K562 (cell line): ENCODE data around the gene INSL3. TPM values are rescaled to one million over a fixed set of nuclear protein-coding genes. Genes with fewer than 3 reads are reported as not detected.

ENCODE experiments used
- ATAC-seq: fragments of 200-7000 bp; cut with Tn5 transposase; 3 replicates; pipeline ENCODE4 v1.9.1; 2020; ENCODE audit warnings: moderate library complexity
- BruUV-seq: library from RNA; stranded (reverse); fragments of 400-500 nt; replicated peaks from 2 replicates; lab custom pipeline; 2021; lab: Mats Ljungman, UMichigan
- CTCF ChIA-PET: fragments of 300-600 bp; formaldehyde crosslinking; extraction: SDS; loops from one replicate; lab custom pipeline; 2021; ENCODE audit warnings: low intra/inter-chr PET ratio; lab: Yijun Ruan, JAX
- POLR2A ChIA-PET: fragments of 300-600, 350-650 bp; sonication (Branson Sonifier 250); formaldehyde crosslinking; extraction: SDS; loops from one replicate; lab custom pipeline; 2021; ENCODE audit warnings: antibody characterized with exemption, inconsistent platforms; lab: Yijun Ruan, JAX
- DNase-seq, 4 experiments: peaks; one replicate each; pipeline versions ENCODE4 v3.0.0 to v3.0.0-alpha.2; 2011 to 2018; ENCODE audit warnings: low spot score in 3 of 4, mixed read lengths in 3 of 4; ENCODE audit errors: extremely low read depth in 1 of 4
- FAIRE-seq: peaks from 2 replicates; lab custom pipeline; 2011; peaks lifted over from hg19 to GRCh38; lab: Jason Lieb, UNC
- H2AFZ ChIP-seq: 2 replicates; pipeline ENCODE4 v1.6.0; 2011; ENCODE audit warnings: low read depth, low read length, control low read depth, inconsistent platforms
- H3K27ac ChIP-seq: fragments of 200-600 bp; 3 replicates; pipeline ENCODE4 v1.8.0; 2011; ENCODE audit warnings: low read depth, mild to moderate bottlenecking, control low read depth, inconsistent platforms, low read length, moderate library complexity, mixed read lengths; ENCODE audit errors: extremely low read depth
- H3K27me3 ChIP-seq, 2 experiments: fragments of 300-600 bp in 1 of 2; 2 replicates in 1 of 2; 3 replicates in 1 of 2; pipeline versions ENCODE4 v1.6.0 to v1.8.0; 2011; ENCODE audit warnings: inconsistent platforms in 2 of 2, low read length in 2 of 2, mild to moderate bottlenecking in 1 of 2, mixed read lengths in 1 of 2, moderate library complexity in 1 of 2; ENCODE audit not compliant: control insufficient read depth in 2 of 2, insufficient read depth in 2 of 2
- H3K36me3 ChIP-seq: fragments of 300-600 bp; 3 replicates; pipeline ENCODE4 v1.8.0; 2011; ENCODE audit warnings: mild to moderate bottlenecking, low read length, inconsistent platforms; ENCODE audit not compliant: control insufficient read depth, insufficient read depth
- H3K4me1 ChIP-seq, 2 experiments: fragments of 200-600 bp in 1 of 2; replicated peaks in 1 of 2; 2 replicates in 1 of 2; 3 replicates in 1 of 2; pipeline versions ENCODE4 v1.5.1 to v1.8.0; 2011; ENCODE audit warnings: inconsistent platforms in 2 of 2, low read length in 2 of 2, mild to moderate bottlenecking in 1 of 2, mixed read lengths in 1 of 2, moderate library complexity in 1 of 2; ENCODE audit not compliant: control insufficient read depth in 2 of 2, insufficient read depth in 2 of 2
- H3K4me2 ChIP-seq: 2 replicates; pipeline ENCODE4 v1.6.1; 2011; ENCODE audit warnings: low read length, control low read depth, inconsistent platforms, mixed read lengths; ENCODE audit not compliant: insufficient read depth
- H3K4me3 ChIP-seq: fragments of 200-600 bp; sonication (generic), shearing (Covaris generic); 2 replicates; pipeline ENCODE4 v1.5.1; 2016; ENCODE audit warnings: control low read depth, inconsistent platforms
- H3K79me2 ChIP-seq: fragments of 200-600 bp; 3 replicates; pipeline ENCODE4 v1.8.0; 2011; ENCODE audit warnings: low read length, inconsistent platforms; ENCODE audit not compliant: control insufficient read depth, insufficient read depth
- H3K9ac ChIP-seq, 2 experiments: 2 replicates each; pipeline versions ENCODE4 v1.6.0 to v1.6.1; 2011; ENCODE audit warnings: low read depth in 2 of 2, low read length in 2 of 2, control low read depth in 1 of 2, inconsistent platforms in 1 of 2, mild to moderate bottlenecking in 1 of 2, mixed read lengths in 1 of 2; ENCODE audit not compliant: insufficient read depth in 1 of 2
- H3K9me1 ChIP-seq: one replicate; pipeline ENCODE4 v1.6.0; 2011; ENCODE audit warnings: inconsistent platforms, mild to moderate bottlenecking, low read length, moderate library complexity; ENCODE audit not compliant: control insufficient read depth, insufficient read depth
- H3K9me3 ChIP-seq: replicated peaks from 2 replicates; pipeline ENCODE4 v1.5.1; 2011; ENCODE audit warnings: low read depth, low read length, inconsistent platforms; ENCODE audit not compliant: control insufficient read depth, insufficient read depth
- H4K20me1 ChIP-seq: replicated peaks from 2 replicates; pipeline ENCODE4 v1.6.1; 2011; ENCODE audit warnings: low read length, inconsistent platforms, mixed read lengths; ENCODE audit not compliant: control insufficient read depth, insufficient read depth
- GATAD2A ChIP-seq: fragments of 450-650 bp; IDR thresholded peaks from 2 replicates; pipeline ENCODE4 v1.6.1; 2017
- HBP1 ChIP-seq: fragments of 450-650 bp; formaldehyde crosslinking; IDR thresholded peaks from 2 replicates; pipeline ENCODE4 v1.4.0; 2022; ENCODE audit warnings: missing genetic modification characterization
- MLLT1 ChIP-seq, 2 experiments: fragments of 450-650 bp; IDR thresholded peaks; 2 replicates each; pipeline ENCODE4 v1.6.1; 2016
- SIRT6 ChIP-seq: IDR thresholded peaks from one replicate; pipeline ENCODE4 v1.6.1; 2012; ENCODE audit warnings: low read depth, mild to moderate bottlenecking, control low read depth, inconsistent platforms, low read length, moderate library complexity
- ZNF140 ChIP-seq: fragments of 250-450 bp; sonication (Bioruptor Pico); IDR thresholded peaks from 2 replicates; pipeline ENCODE4 v1.8.0; 2021; ENCODE audit warnings: moderate library complexity, mild to moderate bottlenecking, inconsistent platforms
- WGBS: fragments of 100-300 bp; shearing (Covaris generic); methylation state at CpG from one replicate; pipeline ENCODE4 v1.1.6; 2016; ENCODE audit warnings: low coverage, mixed read lengths; ENCODE audit not compliant: insufficient coverage; ENCODE audit errors: missing lambda C conversion rate; 5-methylcytosine and 5-hydroxymethylcytosine counted together
- in situ Hi-C: fragments of 300-500 bp; cut with MboI; formaldehyde crosslinking; loops from 4 replicates; pipeline ENCODE4 v1.15.0; 2018; ENCODE audit warnings: inconsistent platforms, mixed read lengths
- intact Hi-C: fragments of 100-400 bp; cut with micrococcal nuclease; formaldehyde crosslinking; loops from 2 replicates; pipeline ENCODE4 v1.14.2; 2022
- polyA plus RNA-seq, 8 experiments: library from polyadenylated mRNA; depleted of rRNA in 4 of 8; stranded (reverse) in 5 of 8; unstranded in 3 of 8; fragments of >200 nt; fragmentation: Nextera tagmentation in 2 of 8; fragmentation: Illumina TruSeq in 1 of 8; extraction: Ambion mirVana in 2 of 8; extraction: Trizol in 1 of 8; gene quantifications; 2 replicates each; pipeline versions ENCODE4 v1.2.1 to v1.2.3, GENCODE V29; 2011 to 2014; ENCODE audit warnings: inconsistent platforms in 1 of 8, missing spikeins in 1 of 8
- total RNA-seq, 7 experiments: library from RNA; depleted of rRNA in 6 of 7; stranded (reverse); fragments of >200 nt in 6 of 7; fragmentation: Illumina TruSeq in 2 of 7; extraction: Trizol in 2 of 7; gene quantifications; 2 replicates each; pipeline versions ENCODE4 v1.2.1 to v1.2.3, GENCODE V29; 2011 to 2021; ENCODE audit warnings: low replicate concordance in 1 of 7
- TF ChIP-seq, protein P1 (sequence below): fragments of 250-450 bp; sonication (Bioruptor Pico); IDR thresholded peaks from 2 replicates; pipeline ENCODE4 v1.8.0; 2022; ENCODE audit warnings: moderate library complexity, mild to moderate bottlenecking, inconsistent platforms
- TF ChIP-seq, protein P2 (sequence below), 2 experiments: IDR thresholded peaks in 1 of 2; conservative IDR thresholded peaks in 1 of 2; 2 replicates each; pipeline ENCODE4 v1.6.1; 2016; ENCODE audit warnings: low read depth in 2 of 2, mild to moderate bottlenecking in 1 of 2, missing compliant biosample characterization in 1 of 2, missing genetic modification characterization in 1 of 2, moderate library complexity in 1 of 2
- TF ChIP-seq, protein P3 (sequence below): fragments of 250-450 bp; sonication (Bioruptor Pico); IDR thresholded peaks from 2 replicates; pipeline ENCODE4 v1.5.0; 2021; ENCODE audit warnings: mild to moderate bottlenecking, moderate library complexity

Gene INSL3
- total and polyA plus RNA-seq, 9 of the 15 experiments (the other 6 are each of a cell fraction or from before 2014, with no cell fraction given): not detected

GRCh38 chr19:17795495-17795856, 25.8 kb downstream of the INSL3 start:
- WGBS: 55% methylated on average over 14 of the region's 14 CpGs
- Histone ChIP-seq H2AFZ (peak overlapping the region; percentile 89; the same call in 1 of the 2 replicates), H3K4me2 (peak overlapping the region; percentile 74), H3K36me3 (no peaks in the 10 kb centered on the region), H3K9ac (peak overlapping the region in 1 of 2 experiments; percentile 90; a peak in 2 of 4 replicates), H3K4me3 (peak overlapping the region; percentile 40; the same call in 1 of the 2 replicates), H3K4me1 (peaks cover 15 to 26% of the 10 kb centered on the region in 2 experiments; a peak in 4 of 5 replicates), H3K27me3 (peaks cover 4 to 24% of the 10 kb centered on the region in 2 experiments; a peak in 3 of 5 replicates), H3K79me2 (no peaks in the 10 kb centered on the region), H3K9me1 (no peaks in the 10 kb centered on the region), H3K9me3 (no peaks in the 10 kb centered on the region), H4K20me1 (no peaks in the 10 kb centered on the region), H3K27ac (no peak overlapping the region)
- POLR2A ChIA-PET: interaction anchor here (0.5 kb wide), 1 partner anchor 17 kb away, joined by 3 read pairs; no protein-coding TSS in a partner anchor
- in situ Hi-C loops (no loop called here), intact Hi-C loops (no loop called here)
- no peak for FAIRE-seq
- BruUV-seq: no TSS peak
- CTCF ChIA-PET: no interaction called here
- no peak for ATAC-seq
- DNase-seq: no peak
- TF ChIP-seq GATAD2A: no peak
- TF ChIP-seq, protein P1, sequence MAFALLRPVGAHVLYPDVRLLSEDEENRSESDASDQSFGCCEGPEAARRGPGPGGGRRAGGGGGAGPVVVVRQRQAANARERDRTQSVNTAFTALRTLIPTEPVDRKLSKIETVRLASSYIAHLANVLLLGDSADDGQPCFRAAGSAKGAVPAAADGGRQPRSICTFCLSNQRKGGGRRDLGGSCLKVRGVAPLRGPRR (CRISPR knock-in tag): no peak
- TF ChIP-seq SIRT6: no peak
- TF ChIP-seq, protein P2, sequence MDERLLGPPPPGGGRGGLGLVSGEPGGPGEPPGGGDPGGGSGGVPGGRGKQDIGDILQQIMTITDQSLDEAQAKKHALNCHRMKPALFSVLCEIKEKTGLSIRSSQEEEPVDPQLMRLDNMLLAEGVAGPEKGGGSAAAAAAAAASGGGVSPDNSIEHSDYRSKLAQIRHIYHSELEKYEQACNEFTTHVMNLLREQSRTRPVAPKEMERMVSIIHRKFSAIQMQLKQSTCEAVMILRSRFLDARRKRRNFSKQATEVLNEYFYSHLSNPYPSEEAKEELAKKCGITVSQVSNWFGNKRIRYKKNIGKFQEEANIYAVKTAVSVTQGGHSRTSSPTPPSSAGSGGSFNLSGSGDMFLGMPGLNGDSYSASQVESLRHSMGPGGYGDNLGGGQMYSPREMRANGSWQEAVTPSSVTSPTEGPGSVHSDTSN (CRISPR knock-in tag; IDR thresholded peaks at IDR 0.05; ENCODE audit: low read depth): no peak
- TF ChIP-seq, protein P2 (tag; conservative IDR thresholded peaks at IDR 0.05; ENCODE audit: low read depth): no peak
- TF ChIP-seq, protein P3, sequence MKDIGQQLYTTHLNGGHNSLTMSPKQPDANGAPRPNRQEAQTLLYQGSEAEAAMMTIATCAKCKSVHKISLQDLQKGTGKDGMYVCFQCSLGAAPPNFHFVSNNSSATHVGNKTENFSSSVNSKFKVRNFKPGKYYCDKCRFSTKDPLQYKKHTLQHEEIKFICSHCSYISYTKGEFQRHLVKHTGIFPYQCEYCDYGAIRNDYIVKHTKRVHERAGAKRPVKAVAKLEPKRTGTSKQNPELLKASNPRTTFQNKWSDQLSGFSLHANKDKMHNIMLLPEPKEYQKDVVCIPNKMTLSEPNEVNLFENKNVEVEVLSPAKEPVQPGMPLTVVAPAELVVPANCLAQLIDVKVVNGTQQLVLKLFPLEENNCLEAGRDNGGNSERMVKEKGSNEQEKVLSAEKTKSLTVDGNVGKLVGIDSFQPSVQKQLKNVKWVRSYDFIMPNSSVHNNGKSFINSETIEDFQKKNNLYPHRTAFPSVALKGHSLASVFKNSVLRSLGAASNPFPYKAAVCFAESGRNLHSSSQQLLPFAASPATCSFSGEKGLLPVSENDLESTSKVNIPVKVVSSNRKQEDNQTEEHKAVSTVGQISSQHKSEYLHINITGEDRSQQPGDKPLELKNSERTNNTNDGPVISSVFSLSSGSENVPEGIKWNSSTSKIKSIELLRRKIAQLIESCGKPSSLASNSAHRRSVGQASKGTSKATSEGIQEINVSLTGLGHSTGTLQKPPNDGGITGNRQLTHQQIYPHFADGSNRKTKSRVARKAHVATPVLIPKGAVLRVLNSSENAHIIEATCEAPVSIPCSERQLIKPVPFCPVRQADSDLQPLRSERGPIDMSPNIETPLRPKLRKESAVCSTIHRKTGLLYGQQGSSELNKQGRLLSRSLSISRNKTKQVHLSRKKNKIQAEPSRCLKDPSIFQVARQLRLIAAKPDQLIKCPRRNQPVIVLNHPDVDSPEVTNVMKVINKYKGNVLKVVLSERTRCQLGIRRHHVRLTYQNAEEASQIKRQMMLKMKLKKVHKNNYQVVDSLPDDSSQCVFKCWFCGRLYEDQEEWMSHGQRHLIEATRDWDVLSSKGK (CRISPR knock-in tag): no peak
- TF ChIP-seq HBP1 (CRISPR knock-in tag): no peak
- no peak for TF ChIP-seq MLLT1 (IDR thresholded peaks at IDR 0.05)
- no peak for TF ChIP-seq ZNF140 (CRISPR knock-in tag)
